Activated CD8-positive, alpha-beta memory T cell treated with anti-CD3 and anti-CD28 coated beads for 36 hours (primary cell): ENCODE data around the gene SETD2. TPM values are rescaled to one million over a fixed set of nuclear protein-coding genes. Genes with fewer than 3 reads are reported as not detected.
"Not testable (repeated sequence)": the region's sequence is repeated elsewhere in the genome, so short reads cannot be mapped to it uniquely, and the experiment has no call there.

Experiments
- CTCF ChIA-PET: fragments of 350-600 bp; sonication (Branson Sonifier 250); formaldehyde crosslinking; loops from one replicate; lab custom pipeline; 2021; ENCODE audit warnings: antibody characterized with exemption; lab: Charles Lee
- POLR2A ChIA-PET: fragments of 350-600 bp; sonication (Branson Sonifier 250); formaldehyde crosslinking; loops from one replicate; lab custom pipeline; 2021; ENCODE audit warnings: antibody characterized with exemption; lab: Charles Lee
- total RNA-seq, 2 experiments: library from RNA; stranded (reverse); gene quantifications; one replicate each; pipeline ENCODE4 v1.2.3, GENCODE V29; 2021

SETD2 gene
- total RNA-seq, 2 experiments from 2014 or later: 28.6 to 28.9 TPM

GRCh38 chr3:47161983-47162696 lies 1.8 kb downstream of the SETD2 start:
- CTCF ChIA-PET: no interaction called here
- POLR2A ChIA-PET: no interaction called here

- CTCF ChIA-PET: no interaction called here
Measured at GRCh38 chr3:47159820-47160219, 4.1 kb downstream of the SETD2 start.

GRCh38 chr3:47158208-47158607 lies 5.7 kb downstream of the SETD2 start:
- POLR2A ChIA-PET: no interaction called here
- CTCF ChIA-PET: no interaction called here

More at GRCh38 chr3:47159820-47160219, 4.1 kb downstream of the SETD2 start:
- POLR2A ChIA-PET: no interaction called here

GRCh38 chr3:47156396-47156795 lies 7.5 kb downstream of the SETD2 start:
- ChIA-PET CTCF (no interaction called here), POLR2A (no interaction called here)

GRCh38 chr3:47152578-47152977 lies 11.3 kb downstream of the SETD2 start:
- ChIA-PET POLR2A (interaction anchor here (1.2 kb wide), 1 partner anchor 11 kb away, joined by 7 read pairs; the partner anchor contains the start of gene SETD2), CTCF (no interaction called here)

GRCh38 chr3:47151836-47152235 lies 12.1 kb downstream of the SETD2 start:
- CTCF ChIA-PET: no interaction called here
- POLR2A ChIA-PET: no interaction called here

GRCh38 chr3:47149339-47149933 lies 14.5 kb downstream of the SETD2 start:
- CTCF ChIA-PET: interaction anchor here (0.6 to 1.5 kb wide), 2 partner anchors 15 to 104 kb away, joined by 3 read pairs; no protein-coding TSS in a partner anchor

GRCh38 chr3:47145272-47145671 lies 18.6 kb downstream of the SETD2 start:
- ChIA-PET POLR2A (no interaction called here), CTCF (no interaction called here)

More at GRCh38 chr3:47149339-47149933, 14.5 kb downstream of the SETD2 start:
- POLR2A ChIA-PET: interaction anchor here (0.6 to 0.7 kb wide), 4 partner anchors 8 to 255 kb away, joined by 5 to 8 read pairs (median 6); no protein-coding TSS in a partner anchor

GRCh38 chr3:47143068-47143467 lies 20.8 kb downstream of the SETD2 start:
- ChIA-PET CTCF (no interaction called here), POLR2A (interaction anchor here (0.7 kb wide), 1 partner anchor 237 kb away, joined by 4 read pairs; no protein-coding TSS in a partner anchor)

- CTCF ChIA-PET: not testable (repeated sequence)
- POLR2A ChIA-PET: interaction anchor here (0.7 kb wide), 1 partner anchor 236 kb away, joined by 4 read pairs; no protein-coding TSS in a partner anchor
Measured at GRCh38 chr3:47142536-47142935, 21.4 kb downstream of the SETD2 start.

GRCh38 chr3:47140973-47141461 lies 22.9 kb downstream of the SETD2 start:
- CTCF ChIA-PET: interaction anchor here (0.6 kb wide), 1 partner anchor 84 kb away, joined by 3 read pairs; no protein-coding TSS in a partner anchor
- POLR2A ChIA-PET: interaction anchor here (0.6 to 1.0 kb wide), 2 partner anchors 24 to 475 kb away, joined by 3 to 4 read pairs; no protein-coding TSS in a partner anchor

- CTCF ChIA-PET: interaction anchor here (0.6 kb wide), 1 partner anchor 84 kb away, joined by 3 read pairs; no protein-coding TSS in a partner anchor
- POLR2A ChIA-PET: interaction anchor here (1.0 kb wide), 1 partner anchor 24 kb away, joined by 4 read pairs; no protein-coding TSS in a partner anchor
Measured at GRCh38 chr3:47140553-47140952, 23.4 kb downstream of the SETD2 start.

GRCh38 chr3:47134311-47134710 lies 29.6 kb downstream of the SETD2 start:
- ChIA-PET POLR2A (no interaction called here), CTCF (no interaction called here)

- ChIA-PET CTCF (no interaction called here), POLR2A (no interaction called here)
Measured at GRCh38 chr3:47133641-47134040, 30.3 kb downstream of the SETD2 start.

GRCh38 chr3:47130557-47130956 lies 33.4 kb downstream of the SETD2 start:
- CTCF ChIA-PET: no interaction called here
- POLR2A ChIA-PET: no interaction called here

GRCh38 chr3:47128137-47128536 lies 35.8 kb downstream of the SETD2 start:
- POLR2A ChIA-PET: no interaction called here

GRCh38 chr3:47123857-47124256 lies 40.1 kb downstream of the SETD2 start:
- CTCF ChIA-PET: no interaction called here
- POLR2A ChIA-PET: no interaction called here

More at GRCh38 chr3:47128137-47128536, 35.8 kb downstream of the SETD2 start:
- CTCF ChIA-PET: no interaction called here

GRCh38 chr3:47121409-47121808 lies 42.5 kb downstream of the SETD2 start:
- CTCF ChIA-PET: no interaction called here
- POLR2A ChIA-PET: no interaction called here

- CTCF ChIA-PET: no interaction called here
- POLR2A ChIA-PET: interaction anchor here (0.6 kb wide), 2 partner anchors 44 to 653 kb away, joined by 3 to 8 read pairs; partner anchors contain the start of gene SETD2
Measured at GRCh38 chr3:47120138-47120537, 43.8 kb downstream of the SETD2 start.

- POLR2A ChIA-PET, CTCF ChIA-PET: not testable (repeated sequence)
Measured at GRCh38 chr3:47119387-47119786, 44.5 kb downstream of the SETD2 start.
